ENCODE data around the gene LTC4S.
"Not testable (repeated sequence)": the region's sequence is repeated elsewhere in the genome, so short reads cannot be mapped to it uniquely, and the experiment has no call there.

LTC4S gene

DNA sequence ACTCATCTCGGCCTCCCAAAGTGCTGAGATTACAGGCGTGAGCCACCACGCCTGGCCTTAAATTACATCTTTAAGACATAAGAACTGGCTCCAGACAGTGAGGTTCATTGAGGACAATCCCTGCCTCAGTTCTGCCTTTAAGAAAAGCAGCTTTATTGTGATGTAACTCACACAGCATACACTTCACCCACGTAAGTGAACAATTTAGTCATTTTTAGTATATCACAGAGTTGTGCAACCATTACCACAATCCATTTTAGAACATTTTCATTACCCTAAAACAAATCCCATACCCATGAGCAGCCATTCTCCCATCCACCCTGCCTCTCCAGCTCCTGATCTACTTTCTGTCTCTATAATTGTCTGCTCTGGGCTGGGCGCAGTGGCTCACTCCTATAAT is 24.0 kb upstream of the LTC4S start:
- no peak for DNase-seq

DNA sequence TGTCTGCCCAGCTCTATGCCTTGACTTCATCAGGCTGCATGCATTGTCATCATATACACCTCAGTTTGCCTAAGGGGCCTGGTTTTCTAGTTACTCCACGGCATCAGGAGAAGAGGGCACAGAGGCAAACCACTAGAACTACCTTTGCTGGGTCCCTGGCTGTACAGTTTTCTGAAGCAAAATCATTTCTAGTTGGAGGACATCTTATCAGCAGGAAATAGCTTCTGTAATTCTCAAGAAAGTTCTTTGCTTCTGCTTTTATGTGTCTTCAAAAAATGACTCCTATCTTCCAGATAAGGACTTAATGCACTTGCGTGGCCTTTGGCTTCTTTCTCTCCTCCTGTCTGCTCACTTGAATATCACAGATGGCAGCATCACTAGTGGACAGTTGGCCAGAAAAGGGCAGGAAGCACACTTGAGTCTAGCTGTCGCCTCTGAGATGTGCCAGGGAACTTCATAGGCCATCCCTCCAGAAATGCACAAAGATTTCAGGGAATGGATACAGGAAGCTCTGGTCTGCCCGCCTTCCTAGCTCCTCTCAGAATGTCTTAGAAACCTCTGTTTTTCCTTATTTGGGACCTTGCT is 22.4 kb upstream of the LTC4S start:
- DNase-seq, result no peak

DNA sequence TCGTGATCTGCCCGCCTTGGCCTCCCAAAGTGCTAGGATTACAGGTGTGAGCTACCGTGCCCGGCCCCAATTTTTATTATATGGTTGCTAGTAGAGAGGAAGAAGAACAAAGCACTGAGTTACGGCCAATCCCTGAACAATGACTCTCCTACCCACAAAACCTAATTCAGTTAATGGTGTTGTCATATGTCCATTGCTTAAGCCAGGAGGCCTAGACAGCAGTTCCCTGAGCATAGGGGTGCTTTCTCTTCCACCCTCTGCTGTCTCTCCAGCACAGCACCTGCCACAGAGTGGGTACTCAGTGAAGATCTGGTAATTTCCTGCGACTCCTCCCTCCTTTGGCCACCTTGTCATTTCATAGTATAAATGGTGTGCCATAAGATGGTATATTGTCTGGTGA is 21.4 kb upstream of the LTC4S start:
- DNase-seq, result no peak

DNA sequence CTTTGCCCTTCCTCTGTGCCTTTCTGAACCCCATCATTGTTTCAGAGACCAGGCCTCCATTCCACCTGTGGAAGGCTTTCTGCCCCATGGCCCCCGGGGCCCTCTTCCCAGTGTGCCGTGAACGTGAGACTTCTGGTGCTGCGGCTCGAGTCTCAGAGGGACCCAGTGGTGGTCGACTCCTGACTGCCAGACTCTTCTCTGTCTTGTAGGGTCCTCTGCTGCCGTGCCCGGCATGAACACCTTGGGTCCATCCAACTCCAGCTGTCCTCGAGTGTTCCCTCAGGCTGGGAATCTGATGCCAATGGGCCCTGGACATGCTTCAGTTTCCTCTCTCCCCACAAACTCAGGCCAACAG is 20.1 kb upstream of the LTC4S start:
- DNase-seq, result no peak

DNA sequence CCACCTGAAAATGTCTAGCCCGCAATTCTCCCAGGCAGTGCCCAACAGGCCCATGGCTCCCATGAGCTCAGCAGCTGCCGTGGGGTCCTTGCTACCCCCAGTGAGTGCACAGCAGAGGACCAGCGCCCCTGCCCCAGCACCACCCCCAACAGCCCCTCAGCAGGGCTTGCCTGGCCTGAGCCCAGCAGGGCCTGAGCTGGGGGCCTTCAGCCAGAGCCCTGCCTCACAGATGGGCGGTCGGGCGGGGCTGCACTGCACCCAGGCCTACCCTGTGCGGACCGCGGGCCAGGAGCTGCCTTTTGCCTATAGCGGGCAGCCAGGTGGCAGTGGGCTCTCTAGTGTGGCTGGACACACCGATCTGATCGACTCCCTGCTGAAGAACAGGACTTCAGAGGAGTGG is 19.3 kb upstream of the LTC4S start:
- no peak for DNase-seq

DNA sequence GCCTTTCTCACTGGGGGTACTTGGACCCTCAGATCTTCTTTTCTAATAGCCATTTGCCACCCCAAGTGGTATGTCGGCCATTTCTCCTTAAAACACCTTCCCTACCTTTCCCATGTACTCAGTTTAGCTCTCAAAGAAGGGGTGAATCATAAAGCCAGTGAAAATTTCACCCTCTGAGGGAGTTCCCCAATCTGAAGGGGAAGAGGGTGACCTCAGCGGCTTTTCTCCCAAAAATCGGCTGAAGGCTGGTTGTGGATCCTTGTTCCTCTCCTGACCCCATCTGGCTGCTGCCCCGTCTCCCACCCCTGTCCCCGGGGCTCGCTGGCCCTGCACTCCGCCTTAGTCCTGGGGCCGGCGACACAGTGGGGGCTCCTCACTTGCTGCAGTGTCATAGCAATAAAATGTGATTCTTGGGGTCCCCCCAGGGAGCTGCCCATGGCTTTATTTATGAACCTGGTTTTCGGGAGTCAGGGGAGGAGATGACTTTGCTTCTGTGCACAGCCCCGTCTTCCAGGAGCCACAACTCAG is 17.3 kb upstream of the LTC4S start:
- DNase-seq, result no peak

DNA sequence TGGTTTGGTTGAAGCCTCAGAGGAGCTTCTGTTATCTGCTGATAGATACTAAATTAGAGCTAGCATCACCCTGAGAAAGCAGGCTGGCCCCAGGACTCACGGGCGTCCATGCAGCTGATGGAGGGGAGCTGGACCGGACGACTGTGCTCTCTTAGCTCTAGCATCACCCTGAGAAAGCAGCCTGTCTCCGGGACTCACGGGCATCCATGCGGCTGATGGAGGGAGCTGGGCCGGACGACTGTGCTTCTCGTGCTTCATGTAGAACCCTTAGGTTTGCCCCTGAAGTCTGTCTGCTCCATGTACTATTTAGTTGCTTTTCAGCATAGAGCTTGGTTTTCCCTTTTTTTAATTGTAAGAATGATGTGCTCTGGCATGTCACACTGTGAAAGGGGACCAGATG is 16.3 kb upstream of the LTC4S start:
- no peak for DNase-seq

DNA sequence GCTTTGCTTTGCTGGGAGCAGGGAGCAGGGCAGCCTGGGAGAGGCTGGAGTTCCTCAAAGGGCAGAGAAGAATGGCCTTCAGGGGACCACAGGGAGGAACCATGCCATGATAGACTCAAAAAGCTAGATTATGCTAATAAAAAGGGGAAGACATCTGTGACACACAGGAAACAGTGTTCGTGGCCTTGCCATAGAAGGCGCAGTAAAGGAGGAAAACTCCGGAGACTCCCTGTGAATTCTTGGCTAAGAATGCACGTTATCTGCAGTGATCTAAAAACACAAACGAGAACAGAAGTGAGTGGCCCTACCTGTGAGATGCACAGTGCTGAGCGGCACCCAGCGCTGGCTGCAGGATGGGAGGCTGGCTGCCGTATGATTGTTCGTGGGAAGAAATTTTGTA is 15.9 kb upstream of the LTC4S start:
- no peak for DNase-seq

DNA sequence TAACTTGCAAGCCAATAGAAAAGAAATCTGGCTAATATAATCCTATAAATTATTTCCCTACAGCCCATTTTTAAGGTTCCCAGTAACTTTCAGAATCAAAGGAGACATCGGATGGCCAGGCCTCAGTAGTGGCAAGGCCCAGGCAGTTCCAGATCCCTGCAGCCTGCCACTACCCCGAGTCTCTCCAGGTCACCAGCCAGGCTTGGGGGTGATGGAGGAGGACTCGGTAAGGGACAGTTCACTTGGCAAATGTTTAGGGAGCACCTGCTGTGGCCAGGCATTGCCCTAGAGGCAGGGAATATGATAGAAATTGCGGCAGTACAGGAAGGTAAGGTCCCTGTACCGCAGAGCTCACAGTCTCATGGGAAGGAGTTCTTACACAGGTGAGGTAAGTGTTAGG is 15.2 kb upstream of the LTC4S start:
- no peak for DNase-seq

DNA sequence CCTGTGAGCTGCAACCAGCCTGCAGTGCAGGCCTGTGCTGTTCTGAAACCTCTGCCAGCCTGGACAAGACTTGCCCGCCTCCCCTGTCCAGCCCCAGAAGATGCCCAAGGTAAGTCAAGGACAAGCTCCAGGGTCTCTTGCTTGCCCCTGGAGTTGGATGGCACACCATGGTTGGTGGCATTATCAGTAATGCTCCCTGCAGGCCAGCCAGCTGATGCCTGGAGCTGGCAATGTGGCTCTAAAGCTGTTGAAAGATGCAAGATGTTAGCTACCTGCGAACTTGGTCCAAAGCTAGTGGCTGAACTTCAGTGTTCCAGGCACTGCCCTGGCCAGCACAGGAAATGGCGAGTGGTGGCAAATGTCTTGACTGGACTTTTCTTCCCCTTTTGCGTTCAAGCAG is 14.0 kb upstream of the LTC4S start:
- no peak for DNase-seq

DNA sequence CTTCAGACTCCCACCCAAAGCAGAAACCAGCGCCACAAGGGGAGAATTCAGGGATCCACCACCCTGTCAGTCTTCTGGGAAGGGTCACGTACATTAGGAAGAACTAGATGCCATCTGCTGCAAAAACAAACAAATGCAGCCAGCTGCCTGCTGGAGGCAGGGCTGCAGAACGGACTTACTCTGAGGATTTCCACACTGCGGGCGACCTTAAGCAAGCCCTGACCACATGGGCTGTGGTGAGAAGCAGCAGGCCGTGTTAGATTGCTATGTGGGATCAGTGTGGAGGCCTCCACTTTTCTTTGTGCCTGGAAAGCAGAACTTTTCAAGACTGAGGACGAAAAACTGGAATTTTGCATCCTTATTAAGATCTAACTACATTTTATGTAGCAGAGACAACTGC is 13.4 kb upstream of the LTC4S start:
- no peak for DNase-seq

DNA sequence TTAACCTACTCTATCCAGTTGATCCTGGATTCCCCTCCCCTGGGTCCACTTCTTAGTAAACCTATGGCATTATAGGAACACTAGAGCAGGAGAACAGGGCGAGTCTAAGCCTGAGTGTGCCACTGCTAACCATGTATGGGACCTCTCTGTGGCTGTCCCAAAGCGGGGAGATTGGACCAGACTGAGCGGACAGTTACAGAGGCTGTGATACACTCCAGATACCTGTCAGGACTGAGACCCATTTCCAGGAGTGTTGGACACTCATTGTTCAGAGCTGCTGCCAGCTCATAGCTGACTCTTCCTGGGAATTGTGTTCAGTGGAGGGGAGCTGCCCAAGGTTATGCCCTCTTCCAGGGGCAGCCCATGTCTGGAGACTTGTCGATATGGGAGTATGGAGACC is 11.9 kb upstream of the LTC4S start:
- DNase-seq, result no peak

DNA sequence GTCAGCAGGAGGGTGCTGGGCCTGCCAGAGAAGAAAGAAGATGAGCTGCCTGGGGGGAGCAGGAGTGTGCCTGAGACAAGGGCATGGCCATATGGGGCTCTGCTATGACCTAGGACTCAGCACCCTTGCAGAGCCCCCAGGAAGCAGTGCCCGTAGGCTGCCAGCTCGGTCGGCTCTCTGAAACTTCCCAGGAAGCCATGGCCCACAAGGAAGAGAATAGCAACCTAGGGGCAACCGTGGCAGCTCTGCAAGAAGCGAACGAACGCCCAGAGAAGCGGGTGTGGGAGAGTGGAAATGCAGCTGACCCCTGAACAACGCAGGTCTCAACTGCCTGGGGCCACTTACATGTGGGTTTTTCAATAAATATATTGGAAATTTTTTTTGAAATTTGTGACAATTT is 10.7 kb upstream of the LTC4S start:
- no peak for DNase-seq

DNA sequence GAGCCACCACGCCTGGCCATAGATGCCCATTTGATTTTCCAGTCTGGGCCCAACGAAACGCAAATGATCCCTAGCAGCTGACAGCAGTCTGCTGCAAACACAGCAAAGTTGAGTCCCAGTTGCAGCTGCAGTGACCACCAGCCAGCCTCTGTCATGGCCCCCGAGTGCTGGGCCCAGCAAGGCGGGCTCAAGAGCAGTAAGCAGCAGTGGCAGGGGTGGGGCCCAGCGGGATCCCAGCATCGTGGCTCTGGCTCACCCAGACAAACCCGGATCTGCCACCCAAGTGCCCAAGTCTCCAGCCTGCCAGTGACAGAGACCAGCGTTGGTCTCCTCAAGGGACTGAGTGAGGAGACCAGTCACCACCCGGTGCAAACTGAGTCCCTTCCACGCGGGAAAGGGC is 6.9 kb upstream of the LTC4S start:
- no peak for DNase-seq

DNA sequence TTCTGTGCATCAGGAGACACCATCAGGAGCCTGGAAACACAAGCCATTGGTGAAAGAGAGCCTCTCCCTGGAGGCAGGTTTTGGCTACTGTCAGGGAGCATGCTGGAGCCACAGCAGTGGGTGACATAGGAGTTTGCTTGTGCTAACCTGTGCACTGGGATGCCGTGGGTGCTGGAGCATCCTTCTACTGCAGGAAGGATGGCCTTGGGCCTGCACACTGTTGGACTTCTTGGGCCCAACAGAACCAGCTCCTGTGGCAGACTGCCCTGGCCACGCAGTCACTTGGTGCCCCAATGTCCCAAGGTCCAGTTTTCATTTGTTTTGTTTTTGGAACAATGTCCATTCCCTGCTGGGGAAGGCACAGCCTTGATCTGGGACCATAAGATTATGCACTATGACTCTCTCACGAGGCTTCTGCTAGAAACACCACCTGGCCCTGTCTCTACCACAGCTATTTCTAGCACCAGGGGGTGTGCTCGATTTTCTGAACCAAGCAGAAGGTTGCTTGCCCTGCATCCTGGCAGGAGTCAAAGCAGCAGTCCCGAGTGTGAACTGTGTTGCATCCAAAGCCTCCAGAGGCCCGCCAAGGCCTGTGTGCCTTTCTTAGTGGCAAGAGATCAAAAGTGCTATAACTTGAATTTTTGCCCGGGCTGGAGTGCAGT is 5.5 kb upstream of the LTC4S start:
- no peak for DNase-seq

DNA sequence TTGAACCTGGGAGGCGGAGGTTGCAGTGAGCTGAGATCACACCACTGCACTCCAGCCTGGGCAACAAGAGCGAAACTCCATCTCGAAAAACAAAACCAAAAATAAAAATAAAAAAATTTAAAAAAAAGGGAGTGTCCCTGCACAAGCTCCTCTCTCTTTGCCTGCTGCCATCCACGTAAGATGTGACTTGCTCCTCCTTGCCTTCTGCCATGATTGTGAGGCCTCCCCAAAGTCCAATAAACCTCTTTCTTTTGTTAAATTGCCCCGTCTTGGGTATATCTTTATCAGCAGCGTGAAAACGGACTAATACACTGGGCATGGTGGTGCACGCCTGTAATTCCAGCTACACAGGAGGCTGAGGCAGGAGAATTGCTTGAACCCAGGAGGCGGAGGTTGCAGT is 4.5 kb upstream of the LTC4S start:
- not testable (repeated sequence) for DNase-seq

DNA sequence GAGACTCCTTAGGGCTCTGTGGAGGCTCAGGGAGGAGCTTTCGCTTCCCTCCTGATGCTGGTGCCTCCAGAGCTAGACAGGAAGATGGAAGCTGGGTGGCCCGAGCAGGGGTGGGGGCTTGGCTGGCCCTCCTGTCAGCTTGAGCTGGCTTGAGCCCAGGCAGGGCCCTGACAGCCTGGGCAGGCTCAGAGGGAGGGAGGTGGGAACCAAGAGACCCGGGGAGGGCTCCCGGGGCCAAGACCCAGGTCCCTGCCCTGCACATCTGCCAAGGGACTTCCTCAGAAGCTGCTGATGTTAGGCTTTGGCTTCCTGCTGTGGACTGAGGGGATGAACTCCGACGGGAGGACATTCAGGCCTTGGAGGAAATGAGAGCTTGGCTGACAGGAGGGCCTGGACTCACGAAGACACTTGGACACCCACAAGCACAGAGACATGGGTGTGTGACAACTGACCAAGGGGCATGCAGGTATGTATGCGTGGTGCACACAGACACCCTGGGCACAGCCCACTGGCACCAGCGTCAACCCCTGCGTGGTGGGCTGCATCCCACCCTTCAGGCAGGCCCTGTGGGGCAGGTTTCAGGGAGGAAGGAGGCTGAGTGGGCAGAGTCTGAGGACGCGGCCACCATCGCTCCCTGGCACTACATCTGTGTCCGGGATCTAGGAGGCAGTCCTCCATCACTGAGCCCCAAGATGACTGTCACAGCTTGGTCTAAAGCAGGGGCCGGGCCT is 1.7 kb upstream of the LTC4S start:
- DNase-seq, result no peak

DNA sequence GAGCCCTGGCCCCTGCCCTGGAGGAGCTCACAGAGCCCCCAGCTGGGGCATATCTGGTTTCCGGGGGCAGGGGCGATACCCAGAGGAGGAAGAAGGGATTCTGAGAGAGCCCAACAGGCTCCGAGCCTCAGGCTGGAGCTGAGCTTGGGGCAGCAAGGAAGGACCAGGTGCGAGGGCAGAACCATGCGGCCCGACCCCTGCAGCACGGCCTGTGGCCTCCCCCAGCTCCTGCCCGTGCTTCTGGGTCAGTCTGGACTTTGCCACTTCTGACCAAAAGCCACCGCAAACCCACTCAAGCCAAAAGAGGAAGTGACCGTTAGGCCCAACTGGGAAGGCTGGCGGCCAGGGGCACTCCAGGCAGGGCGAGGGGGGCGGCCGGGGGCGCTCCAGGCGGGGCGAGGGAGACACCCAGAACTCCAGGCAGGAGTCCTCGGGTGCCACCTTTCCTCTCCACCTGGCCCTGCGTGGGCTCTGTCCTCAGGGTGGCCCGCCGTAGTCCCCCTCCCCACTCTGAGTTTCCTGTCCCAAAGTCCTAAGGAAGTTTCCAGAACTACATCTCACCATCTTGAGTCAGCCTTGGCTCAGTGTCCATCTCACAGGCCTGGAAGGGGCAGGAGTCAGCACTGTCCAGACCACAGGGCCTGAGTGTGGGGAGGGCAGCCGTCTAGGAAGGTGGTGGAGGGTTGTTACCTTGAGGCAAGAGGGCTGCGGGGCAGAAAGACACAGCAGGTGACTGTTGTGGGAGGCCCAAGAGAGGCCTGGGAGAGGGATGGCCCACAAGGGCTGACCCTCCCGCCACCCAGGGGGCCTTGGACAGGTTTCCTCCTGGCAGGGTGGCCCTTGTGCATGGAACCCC is 946 bp upstream of the LTC4S start:
- no peak for DNase-seq

DNA sequence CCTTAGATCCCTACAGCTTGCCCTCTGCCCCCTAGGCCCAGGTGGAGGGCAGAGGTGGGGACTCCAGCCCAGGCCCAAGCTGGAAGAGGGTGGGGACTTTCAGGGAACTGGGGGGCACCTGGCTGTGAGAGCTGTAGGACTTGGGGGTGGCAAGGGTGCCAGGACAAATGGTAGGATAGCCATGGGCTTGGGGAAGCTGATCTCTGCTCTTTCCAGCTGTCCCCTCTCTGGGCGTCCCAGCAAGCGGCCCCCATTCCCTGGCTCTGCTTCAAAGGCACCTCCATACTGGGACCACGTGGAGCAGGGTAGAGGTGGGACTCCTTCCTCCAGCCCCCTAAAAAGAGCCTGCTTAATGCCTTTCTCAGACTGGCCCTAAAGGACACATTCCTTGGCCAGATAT is 385 bp downstream of the LTC4S start:
- DNase-seq, result no peak

DNA sequence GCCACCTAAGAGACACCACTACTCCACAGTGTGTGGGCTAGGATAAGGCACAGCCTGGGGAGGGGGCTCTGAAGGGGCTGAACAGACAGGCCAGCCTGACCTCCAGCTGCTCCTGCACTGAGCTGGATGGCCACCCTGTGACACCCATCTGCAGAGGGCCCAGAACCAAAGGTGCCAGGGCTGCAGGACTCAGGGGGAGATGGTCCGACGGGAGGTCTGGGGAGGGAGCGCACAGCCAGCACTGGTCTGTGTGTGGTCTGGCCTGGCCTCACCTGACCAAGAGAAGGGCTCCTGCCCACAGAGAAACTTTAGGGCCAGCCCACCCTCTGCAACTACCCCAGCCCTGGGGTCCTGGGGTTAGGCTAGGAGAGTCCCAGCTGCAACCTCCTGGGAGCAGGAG is 789 bp downstream of the LTC4S start:
- DNase-seq, result no peak

DNA sequence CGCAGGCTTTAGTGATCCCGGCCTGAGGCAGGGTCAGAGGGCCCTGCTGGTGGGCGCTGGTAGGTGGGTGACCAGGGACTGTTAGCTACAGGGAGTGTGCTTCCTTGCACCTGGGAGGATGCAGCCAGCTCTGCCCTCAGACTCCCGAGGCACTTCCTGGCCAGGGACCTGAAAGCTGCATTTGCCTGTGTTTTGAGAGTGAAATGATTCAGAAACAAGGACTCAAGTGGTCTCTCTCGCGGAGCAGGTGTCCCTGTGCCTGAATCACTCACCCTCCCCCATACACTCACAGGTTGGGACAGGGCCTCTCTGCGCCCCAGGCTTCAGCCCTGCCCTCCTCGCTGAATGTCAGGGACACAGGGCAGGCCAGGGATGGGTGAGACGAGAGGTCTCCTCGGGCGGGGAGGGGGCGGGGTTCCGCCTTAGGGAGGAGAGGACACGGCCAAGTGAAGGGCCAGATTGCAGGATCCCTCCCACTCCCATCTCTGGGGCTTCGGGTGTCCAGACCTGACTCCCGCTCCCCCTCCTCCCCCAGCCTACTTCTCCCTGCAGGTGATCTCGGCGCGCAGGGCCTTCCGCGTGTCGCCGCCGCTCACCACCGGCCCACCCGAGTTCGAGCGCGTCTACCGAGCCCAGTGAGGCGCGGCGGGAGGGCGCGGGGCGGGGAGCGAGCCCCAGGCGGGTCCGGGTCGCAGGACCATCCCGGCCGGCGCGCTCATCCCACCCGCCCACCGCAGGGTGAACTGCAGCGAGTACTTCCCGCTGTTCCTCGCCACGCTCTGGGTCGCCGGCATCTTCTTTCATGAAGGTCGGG is 1.5 kb downstream of the LTC4S start:
- DNase-seq, result no peak

Data from GDM1 (cell line).